GM12873 (cell line): ENCODE measurements around the gene LRRC8C.

Source experiments
- TF ChIP-seq, protein P1 (sequence below): IDR thresholded peaks from 2 replicates; pipeline ENCODE4 v1.5.1; 2012; ENCODE audit warnings: low read depth, mild to moderate bottlenecking, moderate library complexity, low read length, control low read depth; ENCODE audit not compliant: insufficient read depth; ENCODE audit errors: missing control alignments

The LRRC8C gene

GRCh38 chr1:89710498-89711139 lies 77.7 kb downstream of the LRRC8C start:
- TF ChIP-seq, protein P1, sequence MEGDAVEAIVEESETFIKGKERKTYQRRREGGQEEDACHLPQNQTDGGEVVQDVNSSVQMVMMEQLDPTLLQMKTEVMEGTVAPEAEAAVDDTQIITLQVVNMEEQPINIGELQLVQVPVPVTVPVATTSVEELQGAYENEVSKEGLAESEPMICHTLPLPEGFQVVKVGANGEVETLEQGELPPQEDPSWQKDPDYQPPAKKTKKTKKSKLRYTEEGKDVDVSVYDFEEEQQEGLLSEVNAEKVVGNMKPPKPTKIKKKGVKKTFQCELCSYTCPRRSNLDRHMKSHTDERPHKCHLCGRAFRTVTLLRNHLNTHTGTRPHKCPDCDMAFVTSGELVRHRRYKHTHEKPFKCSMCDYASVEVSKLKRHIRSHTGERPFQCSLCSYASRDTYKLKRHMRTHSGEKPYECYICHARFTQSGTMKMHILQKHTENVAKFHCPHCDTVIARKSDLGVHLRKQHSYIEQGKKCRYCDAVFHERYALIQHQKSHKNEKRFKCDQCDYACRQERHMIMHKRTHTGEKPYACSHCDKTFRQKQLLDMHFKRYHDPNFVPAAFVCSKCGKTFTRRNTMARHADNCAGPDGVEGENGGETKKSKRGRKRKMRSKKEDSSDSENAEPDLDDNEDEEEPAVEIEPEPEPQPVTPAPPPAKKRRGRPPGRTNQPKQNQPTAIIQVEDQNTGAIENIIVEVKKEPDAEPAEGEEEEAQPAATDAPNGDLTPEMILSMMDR, result no peak

DNA sequence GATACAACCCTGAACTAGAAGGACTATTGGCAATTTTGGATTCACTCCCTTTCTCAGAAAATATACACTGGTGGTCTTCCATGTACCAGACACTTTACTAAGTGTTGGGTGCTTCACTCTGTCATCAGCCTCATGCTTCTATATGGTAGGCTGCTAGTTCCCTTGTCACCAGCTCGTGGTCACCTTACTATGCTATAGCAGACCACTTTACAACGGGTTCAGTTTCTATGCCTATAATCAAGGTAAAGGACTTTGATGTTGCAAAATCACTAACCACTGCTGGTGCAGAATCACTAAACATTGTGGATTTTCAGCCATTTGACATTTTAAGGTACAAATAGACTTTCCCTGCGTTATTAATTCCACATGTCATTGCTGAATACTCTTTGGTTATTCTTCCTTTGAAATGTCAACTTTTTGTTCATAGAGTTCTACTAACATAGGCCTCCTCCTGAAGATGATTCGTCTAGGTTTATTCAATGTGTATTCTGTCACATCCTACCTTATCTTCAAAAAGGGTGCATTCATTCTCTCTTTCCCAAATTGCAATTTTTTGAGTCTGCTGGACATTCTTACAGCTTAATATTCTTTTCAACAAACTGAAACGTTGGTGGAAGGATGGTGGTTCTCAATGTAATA lies 78.3 kb downstream of the LRRC8C start:
- TF ChIP-seq, protein P1, result no peak

GRCh38 chr1:89712420-89712819 lies 79.5 kb downstream of the LRRC8C start:
- TF ChIP-seq, protein P1, result no peak

DNA sequence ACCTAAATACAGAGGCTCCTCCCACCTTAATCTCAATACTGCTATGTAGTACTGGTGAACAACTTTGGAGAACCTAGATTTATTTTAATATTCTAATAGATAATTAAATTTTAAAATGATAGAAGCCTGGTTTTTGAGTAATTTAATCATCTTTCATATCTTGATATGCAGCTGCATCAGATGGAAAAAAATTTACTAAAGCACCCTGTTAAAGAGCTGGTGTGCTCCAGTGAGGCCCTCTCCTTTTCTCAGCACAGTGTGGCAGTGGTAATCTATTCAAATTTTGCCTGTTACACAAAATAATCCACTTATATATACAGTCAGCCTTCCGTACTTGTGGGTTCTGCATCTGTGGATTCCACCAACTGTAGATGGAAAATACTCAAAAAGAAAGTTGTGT lies 82.8 kb downstream of the LRRC8C start:
- TF ChIP-seq, protein P1, result no peak

DNA sequence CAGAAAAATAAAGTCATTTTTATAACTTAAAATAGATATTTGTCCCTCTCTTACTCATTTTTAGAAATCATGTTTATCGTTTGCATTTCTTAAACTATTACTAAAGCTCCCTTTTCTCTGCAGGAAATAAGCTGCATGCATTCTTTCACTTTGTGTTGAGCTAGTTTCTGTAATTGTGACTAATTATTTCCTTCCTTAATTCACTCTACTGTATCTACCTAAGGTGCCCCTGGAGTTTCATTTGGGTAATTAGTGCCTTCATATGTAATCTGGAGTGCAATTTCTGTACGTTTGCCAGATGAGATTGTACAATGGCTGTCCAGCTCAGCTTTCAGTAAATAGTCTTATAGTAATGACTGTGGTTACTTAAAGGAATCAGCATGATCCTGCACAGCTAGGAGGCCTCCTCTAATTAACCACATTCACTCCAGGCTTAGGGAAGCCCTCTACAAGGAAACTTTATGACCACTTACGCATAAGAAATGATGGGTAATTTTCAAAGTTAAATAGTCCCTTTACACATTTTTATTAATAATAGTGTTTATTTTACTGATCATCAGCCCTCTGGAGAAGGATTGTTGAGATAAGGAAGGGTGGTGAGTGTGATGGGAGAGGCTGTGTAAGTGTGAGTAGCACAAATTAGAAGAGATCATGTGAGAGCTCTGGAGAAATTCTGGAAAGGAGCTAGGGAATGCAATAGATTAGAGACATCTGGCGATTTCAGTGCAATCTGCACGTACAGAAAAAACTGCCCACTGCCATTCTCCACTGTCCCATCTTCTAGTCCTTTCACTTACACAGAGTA lies 86.8 kb downstream of the LRRC8C start:
- TF ChIP-seq, protein P1, result no peak

DNA sequence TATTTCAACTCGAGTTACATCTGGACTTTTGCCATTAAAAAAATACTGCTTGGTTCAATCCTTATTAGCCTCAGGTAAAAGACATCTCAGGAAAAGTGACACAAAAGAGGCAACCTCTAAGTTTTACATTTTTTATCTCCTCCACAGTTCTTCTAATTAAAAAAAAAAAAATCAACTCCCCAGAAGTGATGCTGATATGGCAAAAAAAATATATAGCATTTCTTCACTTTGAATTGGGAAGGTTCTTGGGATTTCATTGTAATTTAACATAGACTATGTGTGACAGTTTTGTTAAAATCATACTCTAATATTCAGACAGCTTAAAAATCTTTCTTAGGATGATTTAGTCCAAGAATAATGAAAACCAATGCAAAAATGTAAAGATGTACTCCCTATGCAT lies 87.9 kb downstream of the LRRC8C start:
- TF ChIP-seq, protein P1, result no peak

DNA sequence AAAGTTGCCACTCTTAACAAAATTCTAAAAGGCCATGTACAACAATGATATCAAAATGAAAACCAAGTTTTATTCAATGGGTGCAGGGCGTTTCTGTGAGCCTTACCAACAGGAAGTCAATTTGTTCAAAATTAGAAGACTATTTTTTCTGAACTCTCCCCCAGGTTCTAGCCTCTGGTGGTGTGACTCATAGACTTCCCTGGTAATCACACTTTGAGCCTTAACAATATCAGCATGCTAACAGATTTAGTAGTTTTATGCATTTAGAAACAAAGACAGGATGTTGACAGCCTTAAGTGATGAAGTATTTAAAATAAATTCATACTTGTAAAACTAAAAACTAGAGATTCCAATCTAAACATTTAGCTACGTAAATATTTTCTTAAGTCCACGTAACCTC lies 88.4 kb downstream of the LRRC8C start:
- TF ChIP-seq, protein P1, result no peak
